Subcutaneous adipose tissue (tissue), 4 donors: ENCODE measurements around the gene ZNF839. TPM values are rescaled to one million over a fixed set of nuclear protein-coding genes. Genes with fewer than 3 reads are reported as not detected.

Experiments
- total RNA-seq, 4 donors: library from RNA; depleted of rRNA; stranded (reverse); fragments of >200 nt; gene quantifications; one replicate each; pipeline ENCODE4 v1.1.0, GENCODE V29; 2016
- TF ChIP-seq, protein P1 (sequence below): fragments of 450-650 bp; IDR thresholded peaks from one replicate; pipeline ENCODE4 v1.5.1; 2016; ENCODE audit warnings: low read depth, mild to moderate bottlenecking, control low read depth, antibody characterized with exemption, moderate library complexity

Gene ZNF839
- total RNA-seq, 4 donors from 2014 or later = 7.3 to 17.7 (median 8.9) TPM

DNA sequence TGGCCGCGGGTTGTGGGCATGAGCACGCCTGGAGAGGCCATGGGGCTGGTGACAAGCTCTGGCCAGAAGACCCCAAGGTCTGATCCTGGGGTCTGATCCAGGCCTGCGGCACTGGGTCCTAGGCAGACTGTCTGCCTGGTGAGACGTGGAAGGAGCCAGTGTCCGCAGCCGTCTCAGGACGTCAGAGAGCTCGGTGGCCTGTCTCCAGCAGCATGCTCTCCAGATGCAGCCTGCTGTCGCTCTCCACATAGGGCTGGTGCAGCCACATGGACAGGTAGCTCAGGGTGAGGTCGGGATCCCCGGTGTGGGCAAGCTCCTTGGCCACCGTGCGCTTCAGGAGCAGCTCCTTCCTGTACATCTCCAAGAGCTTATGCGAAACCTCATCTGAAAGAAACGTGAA lies 28.8 kb downstream of the ZNF839 start:
- TF ChIP-seq, protein P1, sequence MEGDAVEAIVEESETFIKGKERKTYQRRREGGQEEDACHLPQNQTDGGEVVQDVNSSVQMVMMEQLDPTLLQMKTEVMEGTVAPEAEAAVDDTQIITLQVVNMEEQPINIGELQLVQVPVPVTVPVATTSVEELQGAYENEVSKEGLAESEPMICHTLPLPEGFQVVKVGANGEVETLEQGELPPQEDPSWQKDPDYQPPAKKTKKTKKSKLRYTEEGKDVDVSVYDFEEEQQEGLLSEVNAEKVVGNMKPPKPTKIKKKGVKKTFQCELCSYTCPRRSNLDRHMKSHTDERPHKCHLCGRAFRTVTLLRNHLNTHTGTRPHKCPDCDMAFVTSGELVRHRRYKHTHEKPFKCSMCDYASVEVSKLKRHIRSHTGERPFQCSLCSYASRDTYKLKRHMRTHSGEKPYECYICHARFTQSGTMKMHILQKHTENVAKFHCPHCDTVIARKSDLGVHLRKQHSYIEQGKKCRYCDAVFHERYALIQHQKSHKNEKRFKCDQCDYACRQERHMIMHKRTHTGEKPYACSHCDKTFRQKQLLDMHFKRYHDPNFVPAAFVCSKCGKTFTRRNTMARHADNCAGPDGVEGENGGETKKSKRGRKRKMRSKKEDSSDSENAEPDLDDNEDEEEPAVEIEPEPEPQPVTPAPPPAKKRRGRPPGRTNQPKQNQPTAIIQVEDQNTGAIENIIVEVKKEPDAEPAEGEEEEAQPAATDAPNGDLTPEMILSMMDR = no peak

GRCh38 chr14:102351023-102351422 lies 31.5 kb downstream of the ZNF839 start:
- TF ChIP-seq, protein P1 = no peak

GRCh38 chr14:102352213-102352612 lies 32.7 kb downstream of the ZNF839 start:
- TF ChIP-seq, protein P1 = no peak

GRCh38 chr14:102353126-102353619 lies 33.6 kb downstream of the ZNF839 start:
- TF ChIP-seq, protein P1 = no peak

DNA sequence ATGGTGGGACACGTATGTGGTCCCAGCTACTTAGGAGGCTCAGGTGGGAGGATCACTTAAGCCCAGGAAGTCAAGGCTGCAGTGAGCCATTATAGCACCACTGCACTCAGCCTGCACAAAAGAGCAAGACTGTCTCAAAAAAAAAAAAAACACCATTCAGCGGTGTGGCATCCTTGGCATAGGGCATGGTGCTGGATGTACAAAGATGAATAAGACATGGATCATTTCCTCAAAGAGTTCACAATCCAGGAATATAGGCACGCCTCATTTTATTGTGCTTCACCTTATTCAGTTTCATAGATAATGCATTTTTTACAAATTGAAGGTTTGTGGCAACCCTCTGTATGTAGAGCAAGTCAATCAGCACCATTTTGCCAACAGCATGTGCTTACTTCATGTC lies 36.7 kb downstream of the ZNF839 start:
- TF ChIP-seq, protein P1 = no peak

- TF ChIP-seq, protein P1 = no peak
Observed at GRCh38 chr14:102359341-102359740, 39.8 kb downstream of the ZNF839 start.

- TF ChIP-seq, protein P1 = no peak
Observed at GRCh38 chr14:102360388-102360787, 40.8 kb downstream of the ZNF839 start.
